IPS-NIHi7 (cell line): ENCODE results near the gene TMEM161A.

Source experiments
- DNase-seq: peaks from one replicate; pipeline ENCODE4 v3.0.0; 2012; ENCODE audit warnings: mixed read lengths; ENCODE audit errors: extremely low spot score

TMEM161A gene

GRCh38 chr19:19098084-19098702, 40.1 kb downstream of the TMEM161A start:
- no peak for DNase-seq

GRCh38 chr19:19096641-19097627, 41.3 kb downstream of the TMEM161A start:
- DNase-seq, result no peak

GRCh38 chr19:19095691-19096090, 42.6 kb downstream of the TMEM161A start:
- DNase-seq, result no peak

- no peak for DNase-seq
Observed at GRCh38 chr19:19094513-19094912, 43.8 kb downstream of the TMEM161A start.

GRCh38 chr19:19087676-19088075, 50.6 kb downstream of the TMEM161A start:
- no peak for DNase-seq

GRCh38 chr19:19083413-19084178, 54.7 kb downstream of the TMEM161A start:
- DNase-seq, result no peak

GRCh38 chr19:19081642-19082151, 56.6 kb downstream of the TMEM161A start:
- no peak for DNase-seq

GRCh38 chr19:19079571-19079970, 58.7 kb downstream of the TMEM161A start:
- no peak for DNase-seq

- no peak for DNase-seq
Observed at GRCh38 chr19:19078801-19079200, 59.5 kb downstream of the TMEM161A start.

GRCh38 chr19:19077103-19077502, 61.2 kb downstream of the TMEM161A start:
- no peak for DNase-seq

- no peak for DNase-seq
Observed at GRCh38 chr19:19076476-19076875, 61.8 kb downstream of the TMEM161A start.

- no peak for DNase-seq
Observed at GRCh38 chr19:19075126-19075525, 63.2 kb downstream of the TMEM161A start.

GRCh38 chr19:19074196-19074882, 63.9 kb downstream of the TMEM161A start:
- DNase-seq, result no peak

- no peak for DNase-seq
Observed at GRCh38 chr19:19071897-19072296, 66.4 kb downstream of the TMEM161A start.
